ENCODE measurements around the gene SEMA4C. TPM values are rescaled to one million over a fixed set of nuclear protein-coding genes. Genes with fewer than 3 reads are reported as not detected.
A peak's percentile ranks its signal among the peaks of the same experiment; 100 is the strongest.

SEMA4C gene
- total RNA-seq, 4 donors from 2014 or later = 3.6 to 23.9 (median 17.4) TPM

- DNase-seq = no peak
- intact Hi-C loops (cut with DNase I; ENCODE audit: low total_unique reads) = no loop called here
- no peaks in the 10 kb centered on the region for H3K9me3 ChIP-seq
- WGBS, 2 donors (ENCODE audit: low coverage in 1 of 2) = 99% methylated on average over 7 of the region's 7 CpGs; no CpG with 5 or more reads in 1 of the 2 donors
- H3K27ac ChIP-seq = no peak overlapping the region
- H3K4me1 ChIP-seq = peaks cover 4 to 13% (median 10%) of the 10 kb centered on the region in 4 donors
- peaks cover 0 to 2% (median 0%) of the 10 kb centered on the region in 4 donors for H3K36me3 ChIP-seq
- H3K4me3 ChIP-seq = no peak overlapping the region
- in situ Hi-C loops (cut with MboI; ENCODE audit: low pct_ligation_motif_present in 1 of 4, low pct_unique_long_range_greater_than_20kb in 1 of 4, low sequenced_read_pairs in 3 of 4) = loop anchor here in 1 of 4 donors (25.0 kb wide), 1 partner anchor 245 kb away; the partner anchor contains the start of gene FAHD2B
- H3K27me3 ChIP-seq = no peaks in the 10 kb centered on the region
- TF ChIP-seq POLR2A (IDR thresholded peaks at IDR 0.05) (no peak), CTCF (IDR thresholded peaks at IDR 0.05) (no peak), EP300 (IDR thresholded peaks at IDR 0.05; ENCODE audit: low read depth) (no peak), POLR2AphosphoS5 (IDR thresholded peaks at IDR 0.05) (no peak)
Measured at GRCh38 chr2:96842600-96842999, 27.3 kb downstream of the SEMA4C start.

GRCh38 chr2:96841701-96842495 is 28.0 kb downstream of the SEMA4C start:
- H3K27me3 ChIP-seq = no peaks in the 10 kb centered on the region
- 91% methylated on average over 16 of the region's 16 CpGs; no CpG with 5 or more reads in 1 of the 2 donors for WGBS, 2 donors (ENCODE audit: low coverage in 1 of 2)
- no peaks in the 10 kb centered on the region for H3K36me3 ChIP-seq
- DNase-seq = no peak
- H3K4me3 ChIP-seq = no peak overlapping the region
- H3K9me3 ChIP-seq = no peaks in the 10 kb centered on the region
- peaks cover 4 to 13% (median 10%) of the 10 kb centered on the region in 4 donors for H3K4me1 ChIP-seq
- in situ Hi-C loops (cut with MboI; ENCODE audit: low pct_ligation_motif_present in 1 of 4, low pct_unique_long_range_greater_than_20kb in 1 of 4, low sequenced_read_pairs in 3 of 4) = loop anchor here in 1 of 4 donors (25.0 kb wide), 1 partner anchor 245 kb away; the partner anchor contains the start of gene FAHD2B
- TF ChIP-seq POLR2AphosphoS5 (IDR thresholded peaks at IDR 0.05) = no peak
- TF ChIP-seq POLR2A (IDR thresholded peaks at IDR 0.05) = no peak
- TF ChIP-seq CTCF (IDR thresholded peaks at IDR 0.05) = no peak
- intact Hi-C loops (cut with DNase I; ENCODE audit: low total_unique reads) = no loop called here
- H3K27ac ChIP-seq = no peak overlapping the region

- WGBS, 2 donors (ENCODE audit: low coverage in 1 of 2) = 85% methylated on average over 34 of the region's 37 CpGs; no CpG with 5 or more reads in 1 of the 2 donors
- Histone ChIP-seq H3K27me3 (no peaks in the 10 kb centered on the region), H3K9me3 (no peaks in the 10 kb centered on the region), H3K4me3 (peak overlapping the region in 1 of 4 donors; percentile 6), H3K27ac (no peak overlapping the region), H3K4me1 (peaks cover 4 to 13% (median 10%) of the 10 kb centered on the region in 4 donors), H3K36me3 (no peaks in the 10 kb centered on the region)
- in situ Hi-C loops (cut with MboI; ENCODE audit: low pct_ligation_motif_present in 1 of 4, low pct_unique_long_range_greater_than_20kb in 1 of 4, low sequenced_read_pairs in 3 of 4) (loop anchor here in 1 of 4 donors (25.0 kb wide), 1 partner anchor 247 kb away; the partner anchor contains the start of gene FAHD2B), intact Hi-C loops (cut with DNase I; ENCODE audit: low total_unique reads) (no loop called here)
- no peak for DNase-seq
- TF ChIP-seq EP300 (IDR thresholded peaks at IDR 0.05; ENCODE audit: low read depth) = no peak
- TF ChIP-seq POLR2AphosphoS5 (IDR thresholded peaks at IDR 0.05) = no peak
- TF ChIP-seq CTCF (IDR thresholded peaks at IDR 0.05) = no peak
- no peak for TF ChIP-seq POLR2A (IDR thresholded peaks at IDR 0.05)
Measured at GRCh38 chr2:96839875-96840850, 29.7 kb downstream of the SEMA4C start.

Measured in transverse colon (tissue), 4 donors.